Caco-2 (cell line): ENCODE results near the gene CDK11B. TPM values are rescaled to one million over a fixed set of nuclear protein-coding genes. Genes with fewer than 3 reads are reported as not detected.

Source experiments
- BruUV-seq: library from RNA; stranded (reverse); fragments of 400-500 nt; replicated peaks from 2 replicates; lab custom pipeline; 2021; lab: Mats Ljungman, UMichigan
- CTCF ChIA-PET: fragments of 300-600 bp; sonication (Branson Sonifier 250); formaldehyde crosslinking; loops from one replicate; lab custom pipeline; 2022; ENCODE audit warnings: antibody characterized with exemption; lab: Charles Lee
- POLR2A ChIA-PET: fragments of 300-600 bp; sonication (Branson Sonifier 250); formaldehyde crosslinking; loops from one replicate; lab custom pipeline; 2022; ENCODE audit warnings: antibody characterized with exemption; lab: Charles Lee
- DNase-seq, 2 experiments: peaks; one replicate each; pipeline versions ENCODE4 v3.0.0 to v3.0.0-alpha.2; 2020 to 2022
- H3K27me3 ChIP-seq: replicated peaks from 2 replicates; pipeline ENCODE4 v1.6.0; 2011; ENCODE audit warnings: low read length; ENCODE audit not compliant: control insufficient read depth, insufficient read depth
- H3K36me3 ChIP-seq: 2 replicates; pipeline ENCODE4 v1.5.1; 2011; ENCODE audit warnings: low read length; ENCODE audit not compliant: control insufficient read depth, insufficient read depth
- H3K4me1 ChIP-seq: fragments of 250-450 bp; sonication (Bioruptor Pico); 2 replicates; pipeline ENCODE4 v1.5.1; 2020; ENCODE audit warnings: mild to moderate bottlenecking
- H3K4me3 ChIP-seq: 2 replicates; pipeline ENCODE4 v1.5.1; 2011; ENCODE audit warnings: low read depth, mild to moderate bottlenecking, control low read depth, low read length
- H3K9me3 ChIP-seq: fragments of 250-450 bp; sonication (Bioruptor Pico); 2 replicates; pipeline ENCODE4 v1.5.1; 2020; ENCODE audit warnings: mild to moderate bottlenecking, moderate library complexity
- H3K27ac Mint-ChIP-seq: one replicate; pipeline ENCODE4 v1.8.0; 2022; ENCODE audit warnings: mixed read lengths; ENCODE audit not compliant: unreplicated experiment
- H3K27me3 Mint-ChIP-seq: one replicate; pipeline ENCODE4 v1.8.0; 2022; ENCODE audit warnings: mixed read lengths; ENCODE audit not compliant: insufficient read depth, unreplicated experiment
- H3K36me3 Mint-ChIP-seq: one replicate; pipeline ENCODE4 v1.8.0; 2022; ENCODE audit warnings: mild to moderate bottlenecking, mixed read lengths; ENCODE audit not compliant: insufficient read depth, unreplicated experiment
- H3K4me1 Mint-ChIP-seq: one replicate; pipeline ENCODE4 v1.8.0; 2022; ENCODE audit warnings: low read depth, mixed read lengths; ENCODE audit not compliant: unreplicated experiment
- H3K4me3 Mint-ChIP-seq: one replicate; pipeline ENCODE4 v1.8.0; 2022; ENCODE audit warnings: mild to moderate bottlenecking, moderate library complexity, mixed read lengths; ENCODE audit not compliant: unreplicated experiment
- H3K9me3 Mint-ChIP-seq: one replicate; pipeline ENCODE4 v1.8.0; 2022; ENCODE audit warnings: mixed read lengths; ENCODE audit not compliant: unreplicated experiment
- CTCF ChIP-seq, 2 experiments: fragments of 200-600 bp in 1 of 2; IDR thresholded peaks; 1 replicate in 1 of 2; 2 replicates in 1 of 2; pipeline versions ENCODE4 v1.5.1 to v1.8.0; 2011 to 2022; ENCODE audit warnings: antibody characterized with exemption in 1 of 2, control low read depth in 1 of 2, inconsistent platforms in 1 of 2, low read depth in 1 of 2, low read length in 1 of 2, mild to moderate bottlenecking in 1 of 2, moderate library complexity in 1 of 2; ENCODE audit not compliant: insufficient read depth in 1 of 2, severe bottlenecking in 1 of 2, unreplicated experiment in 1 of 2
- intact Hi-C: fragments of 100-400 bp; cut with micrococcal nuclease; formaldehyde crosslinking; loops from one replicate; pipeline ENCODE4 v1.10.0; 2022; ENCODE audit not compliant: unreplicated experiment
- total RNA-seq: library from RNA; stranded (reverse); gene quantifications from 2 replicates; pipeline ENCODE4 v1.2.3, GENCODE V29; 2022

The CDK11B gene
- total RNA-seq, 1 experiment from 2014 or later: 30.2 TPM

DNA sequence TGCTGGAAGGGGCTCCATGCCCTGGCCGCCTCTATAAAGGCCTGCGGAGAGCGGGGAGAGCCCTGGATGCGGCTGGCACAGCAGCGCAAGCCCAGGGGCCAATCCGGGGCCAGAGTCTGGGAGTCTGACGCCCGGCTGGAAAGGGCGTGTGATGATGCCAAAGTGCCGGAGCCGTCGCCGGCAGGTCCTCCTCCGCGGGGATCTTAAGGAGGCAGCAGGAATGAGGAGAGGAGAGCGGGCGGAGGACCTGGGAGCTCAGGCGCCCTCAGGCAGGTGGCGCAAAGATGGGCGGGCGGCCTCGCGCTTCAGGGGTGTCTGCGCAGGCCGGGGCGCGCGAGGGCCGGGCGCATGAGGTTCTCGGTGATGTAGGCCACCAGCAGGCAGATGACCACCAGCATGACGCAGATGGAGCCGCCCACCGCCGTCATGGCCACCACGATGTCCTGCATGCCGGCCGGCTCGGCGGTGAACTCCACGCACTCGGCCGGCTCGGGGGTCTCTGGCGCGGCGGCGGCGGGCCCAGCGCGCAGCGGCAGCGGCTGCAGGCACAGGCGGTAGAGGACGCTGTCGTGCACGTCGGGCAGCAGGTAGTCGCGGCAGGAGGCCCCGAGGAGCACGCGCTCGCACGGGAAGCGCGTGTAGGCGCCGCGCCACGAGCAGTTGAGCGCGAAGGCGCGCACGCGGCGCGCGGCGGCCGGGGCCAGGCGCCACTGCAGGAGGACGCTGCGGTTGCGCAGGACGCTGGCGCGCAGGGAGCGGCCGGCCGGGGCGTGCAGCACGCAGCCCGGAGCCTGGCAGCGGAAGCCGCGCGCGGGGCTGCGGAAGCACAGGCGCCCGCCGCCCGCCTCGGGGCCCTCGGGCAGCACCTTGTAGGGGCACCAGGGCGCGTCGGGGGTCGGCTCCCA is 59.5 kb downstream of the CDK11B start:
- intact Hi-C loops: no loop called here
- H3K9me3 Mint-ChIP-seq: no peaks in the 10 kb centered on the region
- Histone ChIP-seq H3K36me3 (no peaks in the 10 kb centered on the region), H3K4me1 (no peaks in the 10 kb centered on the region; the same call in 1 of the 2 replicates), H3K4me3 (peak overlapping the region; percentile 37), H3K27me3 (no peaks in the 10 kb centered on the region), H3K9me3 (no peaks in the 10 kb centered on the region)
- ChIA-PET POLR2A (no interaction called here), CTCF (no interaction called here)
- TF ChIP-seq CTCF (IDR thresholded peaks at IDR 0.05; ENCODE audit: insufficient read depth in 1 of 2, low read depth in 1 of 2, low read length in 1 of 2, severe bottlenecking in 1 of 2, unreplicated experiment in 1 of 2): no peak
- BruUV-seq: no TSS peak
- peak overlapping the region; percentile 76 for H3K4me3 Mint-ChIP-seq
- no peaks in the 10 kb centered on the region for H3K36me3 Mint-ChIP-seq
- no peak overlapping the region for H3K27ac Mint-ChIP-seq
- DNase-seq: peak in 1 of 2 experiments; percentile 37
- H3K27me3 Mint-ChIP-seq: no peaks in the 10 kb centered on the region
- H3K4me1 Mint-ChIP-seq: no peaks in the 10 kb centered on the region

DNA sequence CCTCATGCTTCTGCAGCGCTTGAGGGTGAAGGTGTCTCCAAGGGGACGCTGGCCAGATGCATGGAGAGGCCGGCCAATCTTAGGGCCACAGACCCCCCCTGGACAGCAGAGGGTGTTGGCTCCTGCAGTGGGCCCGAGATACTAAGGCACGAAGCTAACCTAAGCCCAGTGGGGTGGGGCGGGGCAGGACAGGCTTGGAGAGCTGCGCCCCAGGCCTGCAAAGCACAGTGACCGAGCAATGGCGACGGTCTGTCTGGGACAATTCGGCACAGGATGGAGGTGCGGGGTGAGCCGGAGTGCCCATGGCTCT is 60.1 kb downstream of the CDK11B start:
- no TSS peak for BruUV-seq
- Mint-ChIP-seq H3K36me3 (no peaks in the 10 kb centered on the region), H3K4me3 (peak overlapping the region; percentile 76), H3K4me1 (no peaks in the 10 kb centered on the region), H3K27ac (no peak overlapping the region), H3K9me3 (no peaks in the 10 kb centered on the region), H3K27me3 (no peaks in the 10 kb centered on the region)
- no peak for DNase-seq
- Histone ChIP-seq H3K36me3 (no peaks in the 10 kb centered on the region), H3K4me1 (no peaks in the 10 kb centered on the region; the same call in 1 of the 2 replicates), H3K27me3 (no peaks in the 10 kb centered on the region), H3K4me3 (no peak overlapping the region), H3K9me3 (no peaks in the 10 kb centered on the region)
- no peak for TF ChIP-seq CTCF (IDR thresholded peaks at IDR 0.05; ENCODE audit: insufficient read depth in 1 of 2, low read depth in 1 of 2, low read length in 1 of 2, severe bottlenecking in 1 of 2, unreplicated experiment in 1 of 2)
- ChIA-PET CTCF (no interaction called here), POLR2A (no interaction called here)
- intact Hi-C loops: no loop called here

DNA sequence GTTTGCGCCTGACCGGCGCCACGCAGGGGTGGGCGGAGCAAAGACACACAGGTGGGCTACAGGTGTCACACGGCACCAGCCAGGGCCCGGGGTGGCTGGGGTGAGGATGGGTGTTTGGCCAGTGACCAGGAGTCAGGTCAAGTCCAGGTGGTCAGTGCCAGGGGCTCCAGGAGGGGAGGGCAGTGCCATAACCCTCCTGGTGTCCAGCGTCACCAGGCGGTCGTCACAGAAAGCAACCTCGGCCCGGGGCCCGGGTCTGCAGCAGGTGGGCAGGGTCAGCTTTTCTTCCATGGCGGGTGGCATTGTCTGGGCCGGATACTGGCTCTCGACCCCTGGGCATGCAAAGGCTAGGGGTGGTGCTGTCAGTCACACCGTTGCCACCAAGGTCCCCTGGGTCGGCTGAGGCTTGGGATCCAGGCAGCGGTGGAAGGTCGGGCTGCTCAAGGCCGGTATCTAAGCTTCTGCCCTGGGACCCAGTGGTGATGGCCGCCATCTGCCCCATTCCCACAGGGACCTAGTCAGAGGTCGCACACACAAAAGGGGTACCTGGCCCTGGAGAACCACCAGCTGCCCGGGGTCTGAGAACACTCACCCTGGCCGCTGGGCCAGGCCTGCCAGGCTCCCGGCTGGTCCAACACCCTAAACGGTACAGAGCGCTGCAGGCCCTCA is 60.6 kb downstream of the CDK11B start:
- no peaks in the 10 kb centered on the region; the same call in 1 of the 2 replicates for H3K4me1 ChIP-seq
- DNase-seq: no peak
- Mint-ChIP-seq H3K27ac (no peak overlapping the region), H3K4me1 (no peaks in the 10 kb centered on the region), H3K27me3 (no peaks in the 10 kb centered on the region), H3K36me3 (no peaks in the 10 kb centered on the region), H3K4me3 (no peak overlapping the region), H3K9me3 (no peaks in the 10 kb centered on the region)
- no peak overlapping the region for H3K4me3 ChIP-seq
- POLR2A ChIA-PET: no interaction called here
- intact Hi-C loops: no loop called here
- BruUV-seq: TSS peak; percentile 44
- no peak for TF ChIP-seq CTCF (IDR thresholded peaks at IDR 0.05; ENCODE audit: insufficient read depth in 1 of 2, low read depth in 1 of 2, low read length in 1 of 2, severe bottlenecking in 1 of 2, unreplicated experiment in 1 of 2)
- CTCF ChIA-PET: interaction anchor here (1.4 kb wide), 1 partner anchor 20 kb away, joined by 3 read pairs; no protein-coding TSS in a partner anchor
- no peaks in the 10 kb centered on the region for H3K27me3 ChIP-seq
- H3K9me3 ChIP-seq: no peaks in the 10 kb centered on the region
- H3K36me3 ChIP-seq: no peaks in the 10 kb centered on the region
